ENCODE data around the gene PLEKHM3.

Gene PLEKHM3

GRCh38 chr2:207796585-207797350 is 228.6 kb downstream of the PLEKHM3 start:
- no peak for TF ChIP-seq SPI1 (IDR thresholded peaks at IDR 0.05; ENCODE audit: borderline replicate concordance, low read depth)
- TF ChIP-seq CTCF (IDR thresholded peaks at IDR 0.05; ENCODE audit: insufficient read depth, low read length): no peak
- TF ChIP-seq REST (IDR thresholded peaks at IDR 0.05; ENCODE audit: insufficient replicate concordance, low read depth): no peak
- TF ChIP-seq GABPA (IDR thresholded peaks at IDR 0.05; ENCODE audit: low read depth): no peak
- TF ChIP-seq POLR2AphosphoS5 (IDR thresholded peaks at IDR 0.05; ENCODE audit: low read depth): no peak
- Histone ChIP-seq H3K27me3 (ENCODE audit: insufficient read depth, poor library complexity, severe bottlenecking) (no peaks in the 10 kb centered on the region), H3K27ac (replicated peaks) (no peak overlapping the region), H3K4me3 (replicated peaks; ENCODE audit: insufficient read depth, low read length) (no peak overlapping the region)
- DNase-seq (ENCODE audit: low read depth in 1 of 2, low spot score in 1 of 2): no peak

GRCh38 chr2:207792244-207792785 is 233.0 kb downstream of the PLEKHM3 start:
- DNase-seq (ENCODE audit: low read depth in 1 of 2, low spot score in 1 of 2): peak in 1 of 2 experiments; percentile 53
- Histone ChIP-seq H3K4me3 (replicated peaks; ENCODE audit: insufficient read depth, low read length) (no peak overlapping the region), H3K27me3 (ENCODE audit: insufficient read depth, poor library complexity, severe bottlenecking) (no peaks in the 10 kb centered on the region), H3K27ac (replicated peaks) (peak overlapping the region; percentile 49)
- no peak for TF ChIP-seq SPI1 (IDR thresholded peaks at IDR 0.05; ENCODE audit: borderline replicate concordance, low read depth)
- peak; percentile 39; the same call in 1 of the 2 replicates for TF ChIP-seq POLR2AphosphoS5 (IDR thresholded peaks at IDR 0.05; ENCODE audit: low read depth)
- TF ChIP-seq REST (IDR thresholded peaks at IDR 0.05; ENCODE audit: insufficient replicate concordance, low read depth): no peak
- TF ChIP-seq GABPA (IDR thresholded peaks at IDR 0.05; ENCODE audit: low read depth): no peak
- no peak for TF ChIP-seq CTCF (IDR thresholded peaks at IDR 0.05; ENCODE audit: insufficient read depth, low read length)

GRCh38 chr2:207791579-207792243 is 233.6 kb downstream of the PLEKHM3 start:
- H3K27me3 ChIP-seq (ENCODE audit: insufficient read depth, poor library complexity, severe bottlenecking): no peaks in the 10 kb centered on the region
- TF ChIP-seq CTCF (IDR thresholded peaks at IDR 0.05; ENCODE audit: insufficient read depth, low read length) (no peak), REST (IDR thresholded peaks at IDR 0.05; ENCODE audit: insufficient replicate concordance, low read depth) (no peak), GABPA (IDR thresholded peaks at IDR 0.05; ENCODE audit: low read depth) (no peak), POLR2AphosphoS5 (IDR thresholded peaks at IDR 0.05; ENCODE audit: low read depth) (no peak), SPI1 (IDR thresholded peaks at IDR 0.05; ENCODE audit: borderline replicate concordance, low read depth) (no peak)
- no peak overlapping the region for H3K27ac ChIP-seq (replicated peaks)
- no peak for DNase-seq (ENCODE audit: low read depth in 1 of 2, low spot score in 1 of 2)
- no peak overlapping the region for H3K4me3 ChIP-seq (replicated peaks; ENCODE audit: insufficient read depth, low read length)
